ENCODE data around the gene EEF1AKMT1.
"Not testable (repeated sequence)": the region's sequence is repeated elsewhere in the genome, so short reads cannot be mapped to it uniquely, and the experiment has no call there.

The EEF1AKMT1 gene

GRCh38 chr13:20689291-20689690 is 84.5 kb downstream of the EEF1AKMT1 start:
- DNase-seq = no peak

DNA sequence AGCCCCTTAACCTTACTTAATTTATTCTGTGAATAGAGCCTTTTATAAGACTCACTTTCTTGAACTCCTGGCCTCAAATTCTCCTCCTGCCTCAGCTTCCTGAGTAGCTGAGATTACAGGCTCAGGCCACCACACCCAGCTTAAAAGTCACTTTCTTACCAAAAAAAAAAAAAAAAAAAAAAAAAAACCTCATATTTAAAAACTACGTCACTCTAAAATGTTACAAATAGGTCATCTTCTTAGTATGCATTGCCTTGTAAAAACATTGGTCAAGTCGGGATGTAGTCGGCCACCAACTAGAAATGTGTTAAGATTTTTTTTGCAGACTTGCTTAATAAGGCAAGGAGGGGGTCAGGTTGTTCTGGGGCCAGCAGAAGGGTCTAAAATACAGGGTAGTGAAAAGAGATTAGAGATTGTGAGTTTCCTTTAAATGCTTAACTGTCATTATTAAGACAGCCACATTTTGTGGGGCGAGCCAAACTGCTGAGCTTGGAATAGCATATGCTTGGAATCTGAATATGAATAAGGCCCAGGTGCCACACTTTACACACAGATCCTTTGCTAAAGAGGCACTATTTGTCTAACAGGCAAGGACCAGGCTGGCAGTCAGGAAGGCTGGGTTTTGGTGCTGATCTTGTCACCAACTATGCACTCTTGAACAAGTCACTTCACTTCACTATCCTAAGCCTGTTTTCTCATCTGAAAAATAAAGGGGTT is 86.7 kb downstream of the EEF1AKMT1 start:
- no peak for DNase-seq

GRCh38 chr13:20686167-20686566 is 87.6 kb downstream of the EEF1AKMT1 start:
- no peak for DNase-seq

DNA sequence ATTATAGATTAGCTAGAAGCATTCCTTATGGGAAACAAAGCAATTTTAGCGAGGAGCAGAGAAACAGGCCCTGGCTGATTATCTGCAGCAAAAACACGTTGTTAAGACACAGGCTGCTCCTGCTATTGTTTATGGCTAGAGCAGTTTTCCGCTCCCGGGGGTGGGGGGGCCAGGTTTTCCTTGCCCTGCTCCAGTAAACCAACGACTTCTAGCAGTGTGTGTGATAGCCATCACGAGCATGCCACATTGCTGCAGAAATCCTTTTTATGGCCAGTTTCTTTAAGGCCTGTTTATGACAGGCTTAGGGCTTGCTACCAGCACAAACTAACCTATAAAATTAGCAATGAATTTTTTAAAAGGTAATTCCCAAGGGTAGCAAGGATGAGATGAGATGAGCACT is 88.7 kb downstream of the EEF1AKMT1 start:
- DNase-seq = no peak

GRCh38 chr13:20684546-20684945 is 89.2 kb downstream of the EEF1AKMT1 start:
- no peak for DNase-seq

DNA sequence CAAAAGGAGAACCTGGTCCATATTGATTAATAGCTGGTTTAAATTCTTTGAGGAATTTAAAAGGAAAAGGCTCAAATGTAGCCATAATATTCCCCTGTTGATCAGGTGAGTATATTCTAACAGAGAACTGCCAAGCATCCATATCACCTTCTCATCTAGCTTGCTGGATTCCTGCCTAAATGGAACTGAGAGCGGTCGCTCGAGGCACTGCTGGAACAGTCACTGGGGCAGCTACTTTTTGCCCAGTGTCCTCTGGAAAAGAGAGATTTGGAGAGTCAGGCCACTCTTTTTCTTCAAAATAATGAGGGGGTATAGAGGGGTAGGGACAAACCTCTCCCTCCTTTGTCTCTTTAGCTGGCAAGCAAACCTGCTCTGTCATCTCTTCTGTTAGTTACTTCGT is 89.7 kb downstream of the EEF1AKMT1 start:
- no peak for DNase-seq

DNA sequence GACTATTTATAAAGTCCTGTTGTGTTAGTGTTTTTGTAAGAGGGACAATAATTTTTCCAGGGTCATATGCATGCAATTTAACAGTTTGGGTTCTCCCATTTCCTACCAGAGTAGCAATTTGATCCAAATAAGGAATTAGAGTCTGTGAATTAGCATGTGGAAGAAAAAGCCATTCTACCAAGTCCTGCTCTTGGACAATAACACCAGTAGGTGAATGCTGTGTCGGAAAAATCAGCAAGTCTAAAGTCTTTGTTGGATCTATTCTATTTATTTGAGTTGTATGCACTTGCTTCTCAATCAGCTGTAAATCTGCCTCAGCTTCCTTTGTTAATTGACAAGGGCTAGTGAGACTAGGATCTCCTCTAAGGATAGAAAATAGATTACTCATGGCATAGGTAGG is 91.7 kb downstream of the EEF1AKMT1 start:
- DNase-seq = no peak

GRCh38 chr13:20681481-20681880 is 92.3 kb downstream of the EEF1AKMT1 start:
- DNase-seq = not testable (repeated sequence)

DNA sequence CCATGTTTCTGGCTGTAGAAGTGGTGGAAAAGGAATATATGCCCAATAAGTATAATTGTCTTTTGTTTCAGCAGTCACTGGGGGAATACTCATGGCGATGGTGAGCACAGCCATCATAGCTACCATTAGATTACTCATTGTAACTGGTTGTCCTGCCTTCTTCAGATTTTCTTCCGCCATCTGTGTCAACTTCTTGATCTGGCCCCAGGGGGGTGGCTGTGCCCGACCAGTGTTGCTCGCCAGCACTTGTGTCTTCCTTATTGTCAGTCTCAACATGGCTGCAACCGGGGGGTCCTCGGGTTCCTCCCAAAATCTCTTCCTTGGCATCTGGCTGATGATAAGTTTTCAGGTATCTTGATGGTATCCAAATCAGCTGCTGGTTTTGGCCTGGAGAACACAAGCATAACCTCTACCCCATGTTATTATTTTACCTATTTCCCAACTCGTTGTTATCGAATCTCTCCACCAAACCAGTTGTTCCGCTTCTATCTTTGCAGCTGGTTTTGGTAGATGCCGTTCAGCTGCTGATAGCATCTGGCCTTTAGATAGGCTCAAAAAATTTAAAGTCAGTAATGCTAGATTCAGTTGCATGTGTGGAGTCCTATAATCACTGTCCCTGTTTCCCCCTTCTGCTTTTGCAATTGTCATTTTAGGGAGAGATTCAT is 93.2 kb downstream of the EEF1AKMT1 start:
- no peak for DNase-seq

GRCh38 chr13:20679879-20680278 is 93.9 kb downstream of the EEF1AKMT1 start:
- DNase-seq = no peak

All from NCI-H1417 (cell line).